ENCODE results near the gene SLC38A2. TPM values are rescaled to one million over a fixed set of nuclear protein-coding genes. Genes with fewer than 3 reads are reported as not detected.

SLC38A2 gene
- total RNA-seq, 1 donor from 2014 or later, result 387 TPM

DNA sequence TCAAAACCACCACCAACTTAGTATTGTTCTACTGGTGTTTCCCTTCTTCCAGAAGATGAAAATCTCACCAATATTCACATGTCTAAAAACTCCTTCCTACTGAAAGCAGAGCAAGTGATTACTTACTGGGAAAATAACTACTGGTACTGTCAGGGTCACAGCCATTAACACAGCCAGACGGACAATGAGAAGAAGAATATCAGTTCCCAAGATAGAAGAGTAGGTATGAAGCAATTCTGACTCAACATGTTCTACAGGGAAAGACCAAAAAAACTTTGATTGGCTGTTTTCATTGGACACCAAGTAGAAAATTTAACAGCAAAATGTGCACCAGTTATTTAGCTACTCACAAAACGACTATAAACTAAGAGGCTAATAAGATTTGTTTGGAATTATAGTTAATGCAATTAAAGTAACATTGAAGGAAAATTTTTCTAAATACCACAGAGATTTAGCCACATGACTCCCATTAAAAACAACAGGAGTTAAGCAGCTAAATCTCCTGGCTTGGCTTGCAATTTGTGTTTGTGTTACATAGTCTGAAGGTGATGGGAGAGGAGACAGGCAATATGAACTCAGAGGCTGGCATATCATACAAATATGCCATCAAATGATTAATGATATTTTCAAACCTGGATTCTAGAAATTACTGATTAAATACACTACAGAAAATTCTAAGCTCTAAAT is 9.5 kb downstream of the SLC38A2 start:
- no peak for DNase-seq (ENCODE audit: extremely low read depth, low read depth, low spot score)

DNA sequence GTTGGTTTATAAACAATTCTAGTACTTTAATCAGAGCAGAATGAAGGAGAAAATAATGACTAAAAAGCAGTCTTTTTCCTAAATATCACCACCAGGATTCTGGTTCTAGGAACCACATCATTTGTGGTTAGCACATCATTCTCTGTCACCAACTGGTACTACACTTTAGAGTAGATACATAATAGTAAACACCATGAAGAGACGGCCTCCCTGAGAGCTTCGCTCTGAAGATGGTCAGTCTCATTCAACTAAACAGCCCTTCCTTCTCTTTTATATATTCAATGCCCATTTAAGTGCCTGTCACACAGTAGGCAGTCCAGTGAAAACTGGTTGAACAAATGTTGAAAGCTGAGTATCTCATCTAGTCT is 10.9 kb downstream of the SLC38A2 start:
- DNase-seq (ENCODE audit: extremely low read depth, low read depth, low spot score), result no peak

DNA sequence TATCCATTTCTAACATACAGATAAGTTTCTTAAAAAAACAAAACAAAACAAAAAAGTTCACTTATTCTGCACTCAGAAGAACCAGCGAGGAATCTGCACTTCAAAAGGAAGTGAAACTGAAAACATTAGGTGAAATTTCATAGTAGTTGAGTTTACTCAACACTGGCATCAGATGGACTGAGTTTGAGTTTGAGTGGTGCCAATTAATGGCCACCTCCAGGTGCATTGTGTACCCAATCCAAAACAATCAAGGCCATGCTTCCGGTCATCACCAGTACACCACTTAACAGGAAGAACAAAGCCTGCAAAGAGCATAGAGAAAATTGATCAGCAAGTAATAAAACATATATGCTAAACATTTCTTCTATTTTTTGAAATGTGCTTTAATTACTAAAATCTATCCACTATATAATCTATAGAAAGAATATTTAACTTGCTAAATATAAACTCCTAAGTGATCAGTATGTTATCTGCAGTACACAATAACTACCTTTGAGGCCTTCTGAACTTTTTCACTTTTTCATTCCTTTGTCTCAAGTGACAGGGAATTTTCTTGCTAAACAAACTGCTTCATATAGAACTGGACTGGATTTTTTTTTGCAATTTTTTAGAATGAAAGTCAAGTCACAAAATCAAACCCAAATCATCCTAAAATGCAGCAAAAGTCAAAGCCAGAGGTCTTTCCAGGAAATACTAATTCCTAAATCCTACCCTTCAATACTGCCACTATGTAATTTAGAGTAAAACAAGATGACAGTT is 11.5 kb downstream of the SLC38A2 start:
- no peak for DNase-seq (ENCODE audit: extremely low read depth, low read depth, low spot score)

- DNase-seq (ENCODE audit: extremely low read depth, low read depth, low spot score), result no peak
Measured at GRCh38 chr12:46360370-46360769, 12.2 kb downstream of the SLC38A2 start.

- DNase-seq (ENCODE audit: extremely low read depth, low read depth, low spot score), result no peak
Measured at GRCh38 chr12:46359667-46360280, 12.8 kb downstream of the SLC38A2 start.

DNA sequence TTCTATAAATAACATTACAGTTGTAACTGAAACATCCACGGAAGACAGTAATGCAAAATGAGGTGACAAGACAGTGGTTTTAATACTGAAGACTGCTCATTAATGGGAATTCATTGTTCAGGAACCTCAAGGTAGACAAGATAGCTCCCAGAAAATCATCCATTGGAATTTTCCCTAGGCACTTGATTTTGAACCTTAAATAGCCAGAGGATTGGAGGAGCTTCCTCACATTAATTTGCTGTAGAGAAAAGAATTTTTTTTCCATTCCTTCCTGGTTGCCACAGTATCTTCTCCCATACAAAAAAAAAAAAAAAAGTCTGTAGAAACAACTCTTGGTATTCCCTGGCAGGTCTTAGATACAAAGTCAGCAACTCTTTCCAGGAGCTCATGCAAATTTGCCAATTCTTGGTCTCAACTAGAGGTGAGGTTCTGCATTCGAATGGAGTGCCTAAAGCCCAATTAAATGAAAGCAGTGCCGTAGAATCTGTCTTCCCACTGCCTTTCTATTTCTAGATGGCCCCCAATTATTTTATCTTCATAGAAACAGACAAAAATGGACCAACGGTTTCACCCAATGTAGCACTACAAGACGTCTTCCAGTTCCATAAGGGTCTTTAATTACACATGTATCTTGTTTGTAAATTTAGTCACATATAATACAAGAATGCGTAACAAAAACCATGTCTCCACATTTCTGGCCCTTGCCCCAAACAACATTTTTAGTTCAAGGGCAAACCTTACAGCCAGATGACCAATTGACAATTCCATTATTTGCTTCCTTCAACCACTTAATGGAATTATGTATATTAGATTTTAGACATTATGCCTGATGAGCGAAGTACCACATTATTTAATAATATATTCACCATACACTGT is 13.5 kb downstream of the SLC38A2 start:
- no peak for DNase-seq (ENCODE audit: extremely low read depth, low read depth, low spot score)

GRCh38 chr12:46358325-46358700 is 14.3 kb downstream of the SLC38A2 start:
- DNase-seq (ENCODE audit: extremely low read depth, low read depth, low spot score), result no peak

DNA sequence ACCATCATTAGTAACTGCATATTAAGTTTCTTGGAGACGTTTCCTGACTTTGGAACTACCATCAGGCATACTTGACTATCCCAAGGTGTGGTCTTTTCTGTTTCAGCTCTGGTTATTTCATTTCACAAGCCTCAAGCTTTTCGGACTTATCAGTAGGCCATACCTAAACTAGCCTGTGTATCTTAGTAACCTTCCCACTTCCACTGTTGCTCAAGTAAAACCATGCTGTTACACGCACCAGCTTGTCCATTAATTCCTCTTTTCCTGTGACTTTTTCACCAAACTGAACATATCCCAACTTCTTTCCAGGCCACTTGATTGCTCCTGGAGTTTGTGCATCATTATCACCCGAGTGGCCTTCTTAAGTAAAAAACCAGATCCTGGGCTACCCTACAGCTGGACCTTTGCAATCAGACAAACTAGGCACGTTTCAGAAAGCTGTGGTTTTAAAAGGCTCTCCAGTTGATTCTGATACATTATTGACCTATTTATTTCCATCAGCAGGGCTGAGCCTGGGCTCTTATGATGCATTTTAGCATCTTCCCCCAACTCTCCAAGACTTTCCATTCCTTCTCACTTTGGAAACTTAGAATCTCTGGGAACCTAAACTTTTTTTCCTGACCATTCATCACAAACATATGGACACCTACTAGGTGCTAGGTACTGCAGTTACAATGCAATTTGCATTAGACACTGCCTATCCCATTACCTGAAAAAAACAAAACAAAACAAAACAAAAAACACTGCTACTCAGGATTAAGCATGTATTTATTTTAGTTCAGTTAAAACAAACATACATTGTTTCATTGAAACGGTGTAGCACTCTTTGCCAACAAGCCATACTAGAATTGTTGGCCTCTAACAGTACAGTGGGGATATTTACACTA is 14.9 kb downstream of the SLC38A2 start:
- peak; percentile 77 for DNase-seq (ENCODE audit: extremely low read depth, low read depth, low spot score)

DNA sequence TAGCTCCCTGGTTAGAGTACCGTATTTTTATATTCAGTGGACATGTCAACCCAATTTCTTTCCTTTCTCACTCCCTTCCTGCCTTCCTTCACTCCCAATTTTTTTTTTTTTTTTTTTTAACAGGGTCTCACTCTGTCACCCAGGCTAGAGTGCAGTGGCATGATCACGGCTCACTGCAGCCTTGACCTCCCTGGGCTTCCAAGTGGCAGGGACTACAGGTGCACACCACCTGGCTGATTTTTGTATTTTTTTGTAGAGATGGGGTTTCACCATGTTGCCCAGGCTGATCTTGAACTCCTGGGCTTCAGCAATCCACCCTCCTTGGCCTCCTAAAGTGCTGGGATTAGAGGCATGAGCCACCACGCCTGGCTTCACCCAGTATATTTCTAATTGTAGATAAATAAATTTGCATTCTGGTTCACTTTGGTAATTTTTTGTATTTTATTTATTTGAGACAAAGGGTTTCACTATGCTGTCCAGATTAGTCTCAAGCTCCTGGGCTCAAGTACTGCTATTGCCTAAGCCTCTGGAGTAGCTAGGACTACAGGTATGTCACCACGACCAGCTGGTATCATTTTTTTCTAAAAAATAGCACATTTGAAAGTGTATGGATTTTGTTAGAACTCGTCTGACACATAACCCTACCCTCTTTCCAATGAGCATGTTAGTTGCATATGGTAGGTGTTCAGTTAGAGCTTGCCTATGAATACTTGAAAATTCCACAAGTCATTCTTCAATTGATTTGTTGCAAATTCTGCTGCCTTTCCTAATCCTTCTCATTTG is 15.7 kb downstream of the SLC38A2 start:
- no peak for DNase-seq (ENCODE audit: extremely low read depth, low read depth, low spot score)

DNA sequence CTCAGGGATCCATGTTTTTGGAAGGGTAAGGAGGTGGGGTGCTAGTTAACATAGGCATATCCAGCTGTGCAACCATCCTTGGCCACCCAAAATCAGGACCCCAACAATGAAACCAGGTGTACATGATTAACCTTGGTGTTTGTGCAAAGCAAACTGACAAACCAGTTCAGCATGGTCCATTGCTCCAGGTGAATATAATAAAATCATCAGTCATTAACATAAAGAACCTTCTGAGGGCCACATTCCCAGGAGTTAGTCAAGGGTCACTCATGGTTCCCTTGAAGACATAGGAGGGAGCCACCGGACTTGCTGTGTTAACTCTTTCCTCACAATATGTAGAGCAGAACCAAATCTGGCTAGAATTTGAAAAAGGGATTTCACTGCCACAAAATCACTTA is 17.8 kb downstream of the SLC38A2 start:
- DNase-seq (ENCODE audit: extremely low read depth, low read depth, low spot score), result no peak

DNA sequence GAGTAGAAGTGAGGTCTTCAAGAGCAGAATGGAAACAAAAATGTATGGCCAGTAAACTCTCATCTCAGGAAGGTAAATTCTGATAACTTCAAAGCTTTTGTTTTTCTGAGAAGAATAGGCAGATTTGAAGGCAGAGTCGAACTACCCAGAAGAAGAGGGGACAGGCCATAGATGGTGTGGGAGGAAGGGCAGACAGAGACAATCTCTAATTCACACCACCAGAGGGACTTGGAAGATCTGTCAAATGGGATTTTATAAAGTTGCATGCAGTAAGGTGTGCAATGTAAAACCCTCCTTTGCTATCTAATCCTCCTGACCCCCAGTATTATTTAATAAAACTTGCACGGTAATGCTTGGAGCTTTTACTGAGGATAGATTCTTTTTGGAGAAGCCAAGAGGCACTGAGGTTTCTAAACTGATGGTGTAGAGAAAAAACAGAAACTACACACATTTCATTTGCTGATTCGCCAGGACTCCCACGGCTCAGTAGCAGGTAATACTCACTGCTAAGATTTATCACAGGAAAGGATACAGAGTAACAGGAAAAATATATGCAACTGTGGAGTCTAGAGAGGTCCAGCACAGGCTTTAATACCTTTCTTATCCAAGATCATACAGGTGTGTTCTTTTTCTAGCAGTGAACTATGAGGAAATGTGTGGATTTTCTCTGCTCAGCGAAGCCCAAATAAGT is 18.3 kb downstream of the SLC38A2 start:
- DNase-seq (ENCODE audit: extremely low read depth, low read depth, low spot score), result no peak

GRCh38 chr12:46351886-46352650 is 20.5 kb downstream of the SLC38A2 start:
- DNase-seq (ENCODE audit: extremely low read depth, low read depth, low spot score), result no peak

DNA sequence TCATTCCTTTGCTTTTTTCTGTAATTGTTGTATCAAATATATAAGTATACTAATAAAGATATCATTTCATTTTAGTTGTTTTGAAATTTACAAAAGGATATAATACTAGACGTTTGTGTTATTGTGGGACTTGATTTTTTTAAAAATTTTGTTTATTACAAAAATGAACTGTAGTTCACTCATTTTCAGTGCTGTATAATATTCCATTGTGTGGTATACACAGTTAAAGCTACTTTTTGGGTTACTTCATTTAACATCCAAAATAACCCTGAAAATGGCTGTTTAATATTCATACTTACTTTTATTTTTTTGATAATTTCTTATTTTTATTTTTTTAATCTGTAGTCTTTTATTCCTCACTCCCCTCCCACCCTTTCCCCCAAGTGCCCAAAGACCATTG is 21.4 kb downstream of the SLC38A2 start:
- no peak for DNase-seq (ENCODE audit: extremely low read depth, low read depth, low spot score)

GRCh38 chr12:46349253-46349652 is 23.3 kb downstream of the SLC38A2 start:
- DNase-seq (ENCODE audit: extremely low read depth, low read depth, low spot score), result no peak

DNA sequence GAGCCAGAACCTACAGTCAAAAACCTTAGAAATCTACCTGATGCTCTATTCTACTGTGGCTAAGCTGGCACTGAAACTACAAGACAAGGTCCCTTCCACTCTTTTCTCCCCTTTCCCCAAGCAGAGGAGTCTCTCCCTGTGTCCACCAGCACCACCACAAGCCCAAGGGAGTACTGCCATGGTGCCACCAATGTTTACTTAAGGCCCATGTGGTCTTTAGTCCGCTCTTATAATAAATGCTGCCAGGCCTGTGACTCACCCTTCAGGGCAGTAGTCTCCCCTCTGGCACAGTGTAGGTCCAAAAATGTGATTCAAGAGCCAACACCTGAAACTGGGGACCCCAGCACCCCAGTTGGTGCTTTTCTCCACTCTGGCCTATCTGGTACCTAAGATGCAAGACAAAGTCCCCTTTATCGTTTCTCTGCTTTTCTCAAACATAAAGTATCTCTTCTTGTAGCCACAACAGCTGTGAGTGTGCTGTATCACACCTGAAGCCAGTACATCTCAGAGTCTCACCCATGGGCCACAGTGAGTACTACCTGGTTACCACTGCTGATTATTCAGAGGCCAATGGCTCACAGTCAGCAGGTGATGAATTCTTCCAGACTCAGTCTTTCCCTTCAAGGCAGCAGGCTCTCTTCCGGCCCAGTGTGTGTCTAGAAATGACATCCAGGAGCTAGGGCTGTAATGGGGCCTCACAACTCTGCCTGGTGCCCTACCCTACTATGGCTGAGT is 29.3 kb downstream of the SLC38A2 start:
- DNase-seq (ENCODE audit: extremely low read depth, low read depth, low spot score), result no peak

GRCh38 chr12:46342562-46343033 is 30.0 kb downstream of the SLC38A2 start:
- DNase-seq (ENCODE audit: extremely low read depth, low read depth, low spot score), result no peak

DNA sequence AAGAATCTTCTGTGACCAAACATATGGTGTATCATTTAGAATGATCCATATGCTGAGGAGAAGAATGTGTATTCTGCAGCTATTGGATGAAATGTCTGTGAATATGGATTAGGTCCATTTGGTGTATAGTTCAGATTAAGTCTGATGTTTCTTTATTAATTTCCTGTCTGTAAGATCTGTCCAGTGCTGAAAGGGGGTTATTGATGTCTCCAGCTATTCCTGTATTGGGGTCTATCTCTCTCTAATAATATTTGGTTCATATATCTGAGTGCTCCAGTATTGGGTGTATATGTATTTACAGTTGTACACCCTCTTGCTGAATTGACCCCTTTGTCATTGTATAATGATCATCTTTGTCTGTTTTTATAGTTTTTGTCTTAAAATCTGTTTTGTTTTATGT is 33.5 kb downstream of the SLC38A2 start:
- no peak for DNase-seq (ENCODE audit: extremely low read depth, low read depth, low spot score)
